Measurements from ENCODE around the gene S100A11. TPM values are rescaled to one million over a fixed set of nuclear protein-coding genes. Genes with fewer than 3 reads are reported as not detected.

The S100A11 gene
- total RNA-seq, 1 experiment from 2014 or later = 1,562 TPM

GRCh38 chr1:152020849-152021248, 16.0 kb downstream of the S100A11 start:
- CTCF ChIA-PET = interaction anchor here (0.6 to 2.2 kb wide), 3 partner anchors 8 to 86 kb away, joined by 3 to 9 read pairs (median 3); no protein-coding TSS in a partner anchor
- H3K36me3 Mint-ChIP-seq (ENCODE audit: insufficient read depth, unreplicated experiment) = no peaks in the 10 kb centered on the region
- DNase-seq (ENCODE audit: unreplicated experiment) = no peak
- POLR2A ChIA-PET = no interaction called here
- H3K9me3 Mint-ChIP-seq (ENCODE audit: unreplicated experiment) = no peaks in the 10 kb centered on the region
- H3K4me1 Mint-ChIP-seq (ENCODE audit: insufficient read depth, unreplicated experiment) = peaks cover 18% of the 10 kb centered on the region
- TF ChIP-seq CTCF (IDR thresholded peaks at IDR 0.05; ENCODE audit: unreplicated experiment) = no peak
- H3K4me3 Mint-ChIP-seq (ENCODE audit: unreplicated experiment) = no peak overlapping the region
- no TSS peak for BruUV-seq (replicated peaks)
- no peak overlapping the region for H3K27ac Mint-ChIP-seq (ENCODE audit: low read depth, unreplicated experiment)
- no peaks in the 10 kb centered on the region for H3K27me3 Mint-ChIP-seq (ENCODE audit: insufficient read depth, unreplicated experiment)
- intact Hi-C loops (cut with micrococcal nuclease) = no loop called here

DNA sequence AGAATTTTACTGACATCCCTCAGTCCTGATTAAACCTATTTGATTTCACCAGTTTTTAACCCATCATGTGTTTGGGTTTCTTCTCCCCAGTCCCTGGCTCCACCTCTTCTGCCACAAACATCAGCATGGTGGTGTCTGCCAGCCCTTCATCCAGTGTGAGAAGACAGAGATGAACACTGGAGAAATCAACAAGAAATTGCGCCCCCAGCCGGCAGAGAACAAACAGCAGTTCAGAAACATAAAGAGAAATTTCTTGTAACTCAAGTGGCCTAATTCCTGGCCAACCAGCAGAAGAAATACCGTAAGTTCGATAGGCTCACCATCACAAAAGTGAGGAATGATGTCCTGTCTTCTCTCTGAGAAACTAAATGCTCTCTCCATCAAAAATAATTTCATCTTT, 18.3 kb downstream of the S100A11 start:
- peaks cover 6% of the 10 kb centered on the region for H3K36me3 Mint-ChIP-seq (ENCODE audit: insufficient read depth, unreplicated experiment)
- CTCF ChIA-PET = interaction anchor here (0.6 to 1.6 kb wide), 3 partner anchors 16 to 83 kb away, joined by 3 to 7 read pairs (median 3); no protein-coding TSS in a partner anchor
- POLR2A ChIA-PET = interaction anchor here (0.5 to 0.7 kb wide), 2 partner anchors 27 to 803 kb away, joined by 3 to 4 read pairs; no protein-coding TSS in a partner anchor
- no peak for DNase-seq (ENCODE audit: unreplicated experiment)
- no peak overlapping the region for H3K4me3 Mint-ChIP-seq (ENCODE audit: unreplicated experiment)
- peaks cover 13% of the 10 kb centered on the region for H3K4me1 Mint-ChIP-seq (ENCODE audit: insufficient read depth, unreplicated experiment)
- no peak overlapping the region for H3K27ac Mint-ChIP-seq (ENCODE audit: low read depth, unreplicated experiment)
- no peaks in the 10 kb centered on the region for H3K27me3 Mint-ChIP-seq (ENCODE audit: insufficient read depth, unreplicated experiment)
- H3K9me3 Mint-ChIP-seq (ENCODE audit: unreplicated experiment) = no peaks in the 10 kb centered on the region
- intact Hi-C loops (cut with micrococcal nuclease) = no loop called here
- no peak for TF ChIP-seq CTCF (IDR thresholded peaks at IDR 0.05; ENCODE audit: unreplicated experiment)
- no TSS peak for BruUV-seq (replicated peaks)

DNA sequence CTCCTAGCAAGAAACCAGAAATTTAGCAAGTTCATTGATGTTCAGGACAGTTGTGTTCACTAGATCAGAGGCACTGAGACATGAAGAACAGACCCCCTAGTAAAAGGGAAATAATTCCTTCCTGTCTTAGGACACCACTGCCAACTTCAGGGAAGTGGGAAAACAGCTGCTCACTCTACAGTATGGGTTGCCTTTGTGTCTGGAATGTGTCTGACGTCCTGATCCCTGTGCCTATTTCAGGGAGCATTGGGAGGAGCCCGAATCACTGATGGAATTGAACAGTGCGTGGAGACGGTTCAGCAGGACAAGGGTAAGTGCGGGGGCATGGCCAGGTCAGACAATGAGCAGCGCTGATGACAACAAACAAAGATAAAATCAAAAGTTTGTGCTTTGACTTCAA, 21.0 kb downstream of the S100A11 start:
- BruUV-seq (replicated peaks) = no TSS peak
- Mint-ChIP-seq H3K27me3 (ENCODE audit: insufficient read depth, unreplicated experiment) (no peaks in the 10 kb centered on the region), H3K4me1 (ENCODE audit: insufficient read depth, unreplicated experiment) (peaks cover 12% of the 10 kb centered on the region), H3K36me3 (ENCODE audit: insufficient read depth, unreplicated experiment) (peaks cover 6% of the 10 kb centered on the region), H3K4me3 (ENCODE audit: unreplicated experiment) (no peak overlapping the region), H3K9me3 (ENCODE audit: unreplicated experiment) (no peaks in the 10 kb centered on the region), H3K27ac (ENCODE audit: low read depth, unreplicated experiment) (no peak overlapping the region)
- intact Hi-C loops (cut with micrococcal nuclease) = no loop called here
- DNase-seq (ENCODE audit: unreplicated experiment) = no peak
- ChIA-PET POLR2A (interaction anchor here (1.0 to 1.3 kb wide), 3 partner anchors 11 to 21 kb away, joined by 3 to 6 read pairs (median 4); partner anchors contain the start of gene S100A11), CTCF (interaction anchor here (0.5 to 8.4 kb wide), 14 partner anchors 12 to 1388 kb away, joined by 3 to 143 read pairs (median 4); no protein-coding TSS in a partner anchor)
- TF ChIP-seq CTCF (IDR thresholded peaks at IDR 0.05; ENCODE audit: unreplicated experiment) = no peak

GRCh38 chr1:152014943-152015342, 21.9 kb downstream of the S100A11 start:
- no peak overlapping the region for H3K27ac Mint-ChIP-seq (ENCODE audit: low read depth, unreplicated experiment)
- H3K36me3 Mint-ChIP-seq (ENCODE audit: insufficient read depth, unreplicated experiment) = peaks cover 6% of the 10 kb centered on the region
- POLR2A ChIA-PET = interaction anchor here (0.9 to 1.5 kb wide), 4 partner anchors 10 to 24 kb away, joined by 3 to 7 read pairs (median 5); partner anchors contain the start of gene S100A11
- CTCF ChIA-PET = interaction anchor here (0.6 to 8.4 kb wide), 17 partner anchors 9 to 1387 kb away, joined by 3 to 143 read pairs (median 4); no protein-coding TSS in a partner anchor
- H3K27me3 Mint-ChIP-seq (ENCODE audit: insufficient read depth, unreplicated experiment) = no peaks in the 10 kb centered on the region
- no TSS peak for BruUV-seq (replicated peaks)
- DNase-seq (ENCODE audit: unreplicated experiment) = no peak
- no peak overlapping the region for H3K4me3 Mint-ChIP-seq (ENCODE audit: unreplicated experiment)
- no peak for TF ChIP-seq CTCF (IDR thresholded peaks at IDR 0.05; ENCODE audit: unreplicated experiment)
- H3K9me3 Mint-ChIP-seq (ENCODE audit: unreplicated experiment) = no peaks in the 10 kb centered on the region
- intact Hi-C loops (cut with micrococcal nuclease) = no loop called here
- peaks cover 12% of the 10 kb centered on the region for H3K4me1 Mint-ChIP-seq (ENCODE audit: insufficient read depth, unreplicated experiment)
